HEK293T (cell line): ENCODE data around the gene PAPPA.

ENCODE experiments used
- FOXK2 ChIP-seq: fragments of 450-650 bp; IDR thresholded peaks from 2 replicates; pipeline ENCODE4 v1.6.1; 2016; ENCODE audit warnings: mild to moderate bottlenecking
- LEF1 ChIP-seq: fragments of 450-650 bp; IDR thresholded peaks from 2 replicates; pipeline ENCODE4 v1.6.1; 2017; ENCODE audit warnings: mild to moderate bottlenecking, borderline replicate concordance
- SP1 ChIP-seq: fragments of 450-650 bp; IDR thresholded peaks from 2 replicates; pipeline ENCODE4 v1.6.1; 2017

GRCh38 chr9:116416421-116416820, 262.8 kb downstream of the PAPPA start:
- TF ChIP-seq LEF1, result no peak
- no peak for TF ChIP-seq FOXK2
- no peak for TF ChIP-seq SP1
